Smooth muscle cell (in vitro differentiated cells): ENCODE results near the gene HJURP. TPM values are rescaled to one million over a fixed set of nuclear protein-coding genes. Genes with fewer than 3 reads are reported as not detected.

Experiments used
- DNase-seq: peaks from one replicate; lab custom pipeline; 2025; ENCODE audit not compliant: unreplicated experiment; lab: John Stamatoyannopoulos, UW
- H2AFZ ChIP-seq: fragments of 200-600 bp; sonication (generic); 2 replicates; pipeline ENCODE4 v1.6.0; 2016; ENCODE audit warnings: antibody characterized with exemption, low read depth, mild to moderate bottlenecking
- H3F3A ChIP-seq: fragments of 200-600 bp; sonication (generic); 2 replicates; pipeline ENCODE4 v1.6.0; 2017; ENCODE audit warnings: antibody characterized with exemption, low read depth
- H3K27ac ChIP-seq: fragments of 200-600 bp; sonication (generic); 2 replicates; pipeline ENCODE4 v1.5.1; 2016; ENCODE audit warnings: low read depth, mild to moderate bottlenecking
- H3K27me3 ChIP-seq: fragments of 200-600 bp; sonication (generic); 2 replicates; pipeline ENCODE4 v1.6.1; 2016; ENCODE audit warnings: low read depth, mild to moderate bottlenecking
- H3K36me3 ChIP-seq: fragments of 200-600 bp; sonication (generic); 2 replicates; pipeline ENCODE4 v1.5.1; 2016; ENCODE audit warnings: low read depth
- H3K4me1 ChIP-seq: fragments of 200-600 bp; sonication (generic); 2 replicates; pipeline ENCODE4 v1.5.1; 2016; ENCODE audit warnings: low read depth
- H3K4me2 ChIP-seq: fragments of 200-600 bp; sonication (generic); 2 replicates; pipeline ENCODE4 v1.6.0; 2016; ENCODE audit warnings: mild to moderate bottlenecking
- H3K4me3 ChIP-seq: fragments of 200-600 bp; sonication (generic); 2 replicates; pipeline ENCODE4 v1.5.1; 2016; ENCODE audit warnings: mild to moderate bottlenecking
- H3K79me2 ChIP-seq: fragments of 200-600 bp; sonication (generic); 2 replicates; pipeline ENCODE4 v1.6.0; 2016; ENCODE audit warnings: low read depth, mild to moderate bottlenecking
- H3K9ac ChIP-seq: fragments of 200-600 bp; sonication (generic); 2 replicates; pipeline ENCODE4 v1.6.0; 2016; ENCODE audit warnings: low read depth
- H3K9me3 ChIP-seq: fragments of 200-600 bp; sonication (generic); replicated peaks from 2 replicates; pipeline ENCODE4 v1.5.1; 2016; ENCODE audit warnings: low read depth
- H4K20me1 ChIP-seq: fragments of 200-600 bp; sonication (generic); 2 replicates; pipeline ENCODE4 v1.6.0; 2016; ENCODE audit warnings: low read depth
- CTCF ChIP-seq: fragments of 200-600 bp; sonication (generic); IDR thresholded peaks from 2 replicates; pipeline ENCODE4 v1.5.1; 2017; ENCODE audit warnings: borderline replicate concordance, mild to moderate bottlenecking, antibody characterized with exemption; ENCODE audit not compliant: insufficient read depth, poor library complexity, severe bottlenecking
- WGBS: methylation state at CpG from one replicate; pipeline ENCODE4 v1.1.7; 2016; ENCODE audit warnings: low lambda C conversion rate; 5-methylcytosine and 5-hydroxymethylcytosine counted together
- polyA plus RNA-seq: library from polyadenylated mRNA; unstranded; fragments of >200 nt; fragmentation: Nextera tagmentation; extraction: Ambion mirVana; gene quantifications from 2 replicates; pipeline ENCODE4 v1.2.1, GENCODE V29; 2016
- total RNA-seq: library from RNA; depleted of rRNA; stranded (reverse); fragments of >200 nt; gene quantifications from 2 replicates; pipeline ENCODE4 v1.2.3, GENCODE V29; 2014

Gene HJURP
- total and polyA plus RNA-seq, 2 experiments from 2014 or later: 7.9 to 19.5 TPM

- Histone ChIP-seq H3K36me3 (no peaks in the 10 kb centered on the region), H4K20me1 (no peaks in the 10 kb centered on the region), H3F3A (no peaks in the 10 kb centered on the region), H3K27me3 (no peaks in the 10 kb centered on the region), H3K4me1 (no peaks in the 10 kb centered on the region), H3K4me3 (no peak overlapping the region), H3K9me3 (no peaks in the 10 kb centered on the region), H3K79me2 (no peaks in the 10 kb centered on the region), H3K9ac (no peak overlapping the region), H3K4me2 (no peak overlapping the region), H3K27ac (no peak overlapping the region), H2AFZ (no peak overlapping the region)
- 92% methylated on average over 21 of the region's 21 CpGs for WGBS
- TF ChIP-seq CTCF: no peak
- DNase-seq: no peak
Measured at GRCh38 chr2:233822101-233822771, 32.1 kb downstream of the HJURP start.

- no peaks in the 10 kb centered on the region for H3F3A ChIP-seq
- H3K36me3 ChIP-seq: no peaks in the 10 kb centered on the region
- H4K20me1 ChIP-seq: no peaks in the 10 kb centered on the region
- H2AFZ ChIP-seq: no peak overlapping the region
- DNase-seq: no peak
- H3K4me1 ChIP-seq: no peaks in the 10 kb centered on the region
- no peak overlapping the region for H3K4me3 ChIP-seq
- no peak overlapping the region for H3K4me2 ChIP-seq
- no peaks in the 10 kb centered on the region for H3K9me3 ChIP-seq
- 93% methylated on average over 8 of the region's 8 CpGs for WGBS
- H3K9ac ChIP-seq: no peak overlapping the region
- no peaks in the 10 kb centered on the region for H3K79me2 ChIP-seq
- H3K27ac ChIP-seq: no peak overlapping the region
- no peak for TF ChIP-seq CTCF
- no peaks in the 10 kb centered on the region for H3K27me3 ChIP-seq
Measured at GRCh38 chr2:233821709-233822100, 32.6 kb downstream of the HJURP start.

DNA sequence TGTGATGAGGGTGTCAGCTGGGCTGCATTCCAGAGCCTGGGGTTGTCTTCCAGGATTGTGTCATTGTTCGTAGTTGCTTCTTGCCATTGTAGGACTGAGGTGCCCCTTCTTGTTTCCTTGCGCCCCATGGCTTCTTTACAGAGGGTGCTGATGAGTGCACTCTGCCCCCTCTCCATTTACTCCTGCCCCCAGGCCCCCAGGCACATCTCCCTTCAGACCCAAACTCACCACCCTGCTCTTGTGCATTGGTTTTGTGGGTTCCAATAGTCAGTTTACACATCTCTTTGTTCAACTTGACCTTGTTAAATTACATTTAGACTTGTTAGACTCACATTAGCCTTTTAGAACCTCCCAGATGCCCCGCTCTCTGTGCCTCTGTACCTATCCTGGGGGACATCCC is 33.1 kb downstream of the HJURP start:
- Histone ChIP-seq H3K27me3 (no peaks in the 10 kb centered on the region), H4K20me1 (no peaks in the 10 kb centered on the region), H3K27ac (no peak overlapping the region), H3K4me2 (no peak overlapping the region), H3K4me1 (no peaks in the 10 kb centered on the region), H3K79me2 (no peaks in the 10 kb centered on the region), H3K36me3 (no peaks in the 10 kb centered on the region), H3F3A (no peaks in the 10 kb centered on the region), H3K9ac (no peak overlapping the region), H3K4me3 (no peak overlapping the region), H3K9me3 (no peaks in the 10 kb centered on the region), H2AFZ (no peak overlapping the region)
- WGBS: 100% methylated on average over 3 of the region's 3 CpGs
- no peak for DNase-seq
- TF ChIP-seq CTCF: no peak

GRCh38 chr2:233820774-233821105 is 33.6 kb downstream of the HJURP start:
- H3K27me3 ChIP-seq: no peaks in the 10 kb centered on the region
- no peak overlapping the region for H3K9ac ChIP-seq
- no peak overlapping the region for H3K4me2 ChIP-seq
- 87% methylated on average over 6 of the region's 6 CpGs for WGBS
- no peak for DNase-seq
- no peaks in the 10 kb centered on the region for H4K20me1 ChIP-seq
- no peaks in the 10 kb centered on the region for H3K36me3 ChIP-seq
- no peak overlapping the region for H3K4me3 ChIP-seq
- H3F3A ChIP-seq: no peaks in the 10 kb centered on the region
- no peak overlapping the region for H2AFZ ChIP-seq
- no peak overlapping the region for H3K27ac ChIP-seq
- H3K9me3 ChIP-seq: no peaks in the 10 kb centered on the region
- TF ChIP-seq CTCF: no peak
- H3K79me2 ChIP-seq: no peaks in the 10 kb centered on the region
- H3K4me1 ChIP-seq: no peaks in the 10 kb centered on the region
